GM21576 (cell line): ENCODE measurements around the gene VSIR.

Experiments used
- ATAC-seq: cut with Tn5 transposase; IDR thresholded peaks from one replicate; pipeline ENCODE4 v1.9.1; 2021; ENCODE audit warnings: mild to moderate bottlenecking, moderate library complexity; ENCODE audit not compliant: unreplicated experiment

Gene VSIR

DNA sequence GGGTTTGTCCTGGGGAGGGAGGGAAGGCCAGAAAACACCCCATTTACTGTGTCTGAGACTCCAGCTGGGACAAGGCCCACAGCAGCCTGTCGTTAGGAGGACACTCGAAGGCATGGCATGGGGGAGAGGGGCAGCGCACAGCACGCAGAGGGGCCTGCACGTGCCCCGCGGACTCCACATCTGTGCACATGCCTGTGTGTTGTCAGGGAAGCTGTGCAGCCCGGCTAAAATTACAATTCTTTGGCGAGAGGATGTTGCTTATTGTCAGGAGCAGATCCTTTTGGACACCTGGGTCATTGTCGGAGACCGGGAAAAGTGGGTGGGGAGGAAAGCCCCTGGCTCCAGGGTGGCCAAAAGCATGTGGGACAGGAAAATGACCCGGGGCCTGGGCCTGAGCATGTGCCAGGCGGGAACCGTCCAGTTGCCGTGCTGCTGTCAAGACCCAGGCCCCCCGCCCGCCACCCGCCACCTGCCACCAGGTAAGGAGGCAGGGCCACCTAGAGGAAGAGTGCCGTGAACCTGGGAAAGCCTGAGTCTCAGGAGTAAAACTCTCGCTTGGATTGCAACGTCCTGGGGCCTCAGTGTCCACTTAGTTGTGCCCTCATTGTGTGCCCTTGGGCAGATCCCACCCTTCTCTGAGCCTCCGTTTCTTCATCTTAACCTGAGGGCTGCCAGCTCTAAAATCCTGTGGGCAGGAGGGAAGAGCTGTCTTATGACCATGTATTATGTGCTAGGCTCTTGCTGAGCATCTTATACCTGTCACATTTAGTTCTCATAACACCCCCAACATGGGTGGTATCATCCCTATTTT lies 7.2 kb downstream of the VSIR start:
- ATAC-seq, result no peak

DNA sequence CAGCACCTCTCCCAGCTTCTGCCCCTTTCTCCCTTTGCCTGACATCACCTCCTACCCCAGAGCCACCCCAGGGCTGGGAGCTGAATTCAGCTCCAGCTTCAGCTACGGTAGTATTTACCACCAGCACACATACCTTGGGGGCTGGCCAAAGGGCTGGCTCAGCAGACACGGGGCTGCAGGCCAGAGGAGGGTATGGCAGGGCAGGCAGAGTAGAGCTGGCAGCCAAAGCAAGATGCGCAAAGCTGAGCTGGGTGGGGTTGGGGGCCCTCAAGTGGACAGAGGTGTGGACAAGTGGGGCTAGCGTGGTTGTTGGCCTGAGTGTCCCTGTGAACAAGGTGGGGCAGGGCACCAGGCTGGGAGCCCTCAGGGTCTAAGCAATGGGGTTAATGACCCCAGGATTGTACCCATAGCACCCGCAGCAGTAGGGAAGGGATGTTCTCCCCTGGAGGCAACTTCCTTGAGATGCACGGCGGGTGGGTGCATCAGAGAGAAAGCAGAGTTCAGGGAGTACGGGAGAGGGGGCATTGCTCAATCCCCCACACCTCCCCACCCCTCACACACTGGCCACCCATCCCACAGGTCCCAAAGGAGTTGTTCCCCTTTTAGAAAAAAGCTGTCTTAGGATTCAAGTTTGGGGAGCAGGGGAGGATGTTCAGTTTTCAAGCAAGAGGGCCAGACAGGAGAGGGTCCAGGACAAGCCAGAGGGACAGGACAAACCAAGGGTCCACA lies 8.0 kb downstream of the VSIR start:
- no peak for ATAC-seq

DNA sequence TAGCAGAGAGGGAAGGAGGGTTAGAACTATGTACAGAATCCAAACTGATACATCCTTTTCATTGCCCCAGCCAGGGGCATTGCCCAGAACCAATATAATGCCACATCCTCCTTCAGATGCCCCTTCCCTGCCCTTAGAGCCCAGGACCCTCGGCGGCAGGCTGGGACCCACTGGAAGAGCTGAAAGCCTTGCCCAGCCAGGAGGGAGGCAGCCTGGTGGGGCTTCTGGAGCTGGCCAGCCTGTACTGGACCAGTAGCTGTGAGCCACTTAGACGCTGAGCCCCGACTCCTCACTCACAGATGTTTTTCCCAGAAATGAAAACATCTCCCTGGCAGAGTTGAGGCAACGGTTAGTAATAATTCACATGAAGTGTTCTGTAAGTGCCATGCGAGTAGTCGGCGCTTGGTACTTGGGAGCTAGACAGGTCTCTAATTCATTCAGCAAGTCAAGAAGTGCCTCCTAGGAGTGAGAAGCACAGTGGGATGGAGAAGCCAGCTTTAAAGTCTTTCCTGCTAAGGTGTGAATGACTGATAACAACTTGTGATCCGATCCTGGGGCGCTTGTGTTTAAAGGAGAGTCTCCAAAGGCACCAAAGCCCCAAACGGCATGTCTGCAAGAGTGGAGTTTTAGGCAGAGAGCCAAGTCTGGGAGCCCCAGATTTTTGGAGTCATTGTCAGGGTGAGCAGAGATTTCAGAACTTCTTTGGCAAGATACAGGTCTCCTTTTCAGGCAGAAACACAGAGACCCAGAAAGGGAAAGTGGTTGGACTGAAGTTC lies 9.8 kb downstream of the VSIR start:
- ATAC-seq, result no peak

DNA sequence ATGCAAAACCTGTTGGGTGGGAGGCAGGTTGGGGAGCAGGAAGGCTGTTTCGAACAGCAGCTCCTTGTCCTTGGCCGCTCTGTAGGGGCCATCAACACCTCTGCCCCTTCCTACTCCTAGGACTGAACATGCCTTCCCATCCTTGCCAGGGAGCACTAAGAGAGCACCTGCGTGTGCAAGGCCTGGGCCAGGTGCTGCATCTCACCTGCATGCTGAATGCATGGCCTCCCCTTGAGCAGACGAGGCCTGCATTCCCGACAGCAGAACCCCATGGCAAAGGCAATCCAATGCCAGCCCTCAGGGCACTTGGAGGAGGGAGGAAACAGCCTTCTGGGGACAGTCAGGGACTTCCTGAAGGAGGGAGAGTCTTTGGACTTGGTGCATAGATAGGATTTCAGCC lies 11.0 kb downstream of the VSIR start:
- ATAC-seq, result no peak

DNA sequence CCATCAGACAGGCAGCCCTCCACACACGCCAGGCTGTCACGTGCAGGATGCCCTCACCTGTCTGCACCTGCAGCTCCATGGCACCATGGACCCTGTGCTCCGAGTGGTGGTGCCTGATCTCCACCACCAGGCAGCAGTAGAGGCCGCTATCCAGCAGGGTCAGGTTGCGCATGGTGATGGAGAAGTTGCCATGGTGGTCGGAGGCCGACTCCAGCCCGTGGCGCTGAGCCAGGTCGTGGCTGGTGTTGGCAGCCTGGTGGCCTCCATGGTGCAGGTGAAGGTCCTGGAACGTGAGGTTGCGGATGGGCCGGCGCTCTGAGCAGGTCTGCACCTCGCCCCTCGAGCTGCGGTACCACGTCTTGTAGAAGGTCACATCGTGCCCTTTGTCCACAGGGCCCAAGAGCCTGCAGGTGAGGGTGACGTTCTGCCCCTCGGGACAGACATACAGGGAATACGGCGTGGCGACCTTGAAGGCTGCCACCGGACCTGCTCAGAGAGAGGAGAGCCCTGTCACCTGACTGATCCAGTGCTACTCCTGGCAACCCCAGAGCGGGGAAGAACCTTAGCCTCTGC lies 11.7 kb downstream of the VSIR start:
- no peak for ATAC-seq

DNA sequence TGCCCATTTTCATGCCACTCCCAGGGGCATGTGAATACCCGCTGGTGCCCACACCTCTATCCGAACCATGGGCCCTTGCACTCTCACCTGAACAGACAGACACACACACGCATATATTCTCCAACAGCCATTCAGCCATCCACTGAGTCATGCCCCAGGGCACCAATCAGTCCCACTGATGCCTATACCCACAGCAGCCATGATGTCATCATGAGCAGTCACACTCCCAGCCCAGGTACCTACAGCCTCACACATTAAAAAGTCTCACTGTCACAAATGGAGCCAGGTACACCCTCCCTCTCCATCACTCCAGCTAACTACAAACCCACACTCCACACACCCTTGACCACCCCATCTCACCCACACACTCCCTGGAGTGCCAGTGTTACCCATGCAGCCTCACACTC lies 12.2 kb downstream of the VSIR start:
- ATAC-seq, result no peak

DNA sequence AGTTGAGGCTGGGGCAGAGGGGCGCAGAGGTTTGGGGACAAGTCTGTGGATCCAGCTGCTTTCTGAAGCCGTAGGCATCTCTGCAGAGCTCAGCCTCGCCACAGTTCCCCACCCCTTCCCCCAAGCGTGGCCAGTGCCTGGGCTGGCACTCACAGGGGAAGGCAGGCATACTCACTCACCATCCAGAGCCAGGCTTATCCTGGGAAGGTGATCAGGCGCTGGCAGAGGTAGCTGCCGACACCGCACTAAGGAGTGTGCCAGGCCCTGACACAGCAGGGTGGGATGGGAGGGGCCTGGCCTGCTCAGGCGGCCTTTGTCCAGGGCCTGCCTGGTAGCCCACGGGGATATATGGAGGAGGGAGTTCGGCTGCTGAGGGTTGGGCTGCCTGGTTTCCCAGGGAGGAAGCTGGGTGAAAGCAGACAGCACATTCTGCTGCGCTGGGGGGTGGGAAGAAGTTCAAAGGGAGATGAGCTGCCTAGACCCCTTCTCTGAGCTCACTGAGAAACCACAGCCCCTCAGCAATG lies 15.9 kb downstream of the VSIR start:
- no peak for ATAC-seq

DNA sequence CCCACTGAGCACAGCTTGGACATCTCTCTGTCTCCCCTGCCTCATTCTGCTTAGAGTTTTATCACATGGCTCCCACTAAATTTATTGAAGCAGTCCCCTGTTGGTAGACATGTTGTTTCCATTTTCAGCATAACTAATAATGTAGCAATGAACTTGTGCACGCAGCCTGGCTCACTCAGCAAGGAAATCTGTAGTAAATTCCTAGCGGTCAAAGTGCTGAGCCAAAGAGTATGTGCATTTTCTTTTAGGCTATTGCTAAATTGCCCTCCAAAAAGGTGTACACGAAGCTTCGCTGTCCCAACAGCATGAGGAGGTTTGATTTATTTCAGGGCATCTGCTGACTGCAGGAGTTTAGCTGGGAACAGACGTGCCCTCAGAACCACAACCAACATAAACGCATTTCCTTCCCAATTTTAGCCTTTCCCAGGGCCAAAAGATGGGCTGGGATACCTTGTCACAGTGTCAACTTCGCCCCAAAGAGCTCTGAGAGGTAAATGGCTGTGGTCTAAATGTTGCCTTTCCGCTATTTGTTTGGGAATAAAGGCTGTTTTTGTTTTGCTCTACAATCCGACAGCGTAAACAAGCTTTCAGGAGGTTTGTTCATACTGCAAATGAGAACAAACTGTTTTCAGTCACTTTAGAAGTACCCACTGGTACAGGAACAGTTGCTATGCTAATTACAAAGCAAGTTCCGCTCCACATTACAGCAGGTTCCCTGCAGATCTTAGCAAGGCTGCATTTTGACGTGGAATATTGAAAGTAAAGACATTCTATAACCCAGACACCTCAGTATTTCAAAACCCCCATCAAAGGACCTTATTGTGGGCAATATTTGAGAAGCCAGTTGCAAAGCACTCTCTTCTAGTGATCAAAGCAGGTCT lies 16.8 kb downstream of the VSIR start:
- ATAC-seq, result no peak

DNA sequence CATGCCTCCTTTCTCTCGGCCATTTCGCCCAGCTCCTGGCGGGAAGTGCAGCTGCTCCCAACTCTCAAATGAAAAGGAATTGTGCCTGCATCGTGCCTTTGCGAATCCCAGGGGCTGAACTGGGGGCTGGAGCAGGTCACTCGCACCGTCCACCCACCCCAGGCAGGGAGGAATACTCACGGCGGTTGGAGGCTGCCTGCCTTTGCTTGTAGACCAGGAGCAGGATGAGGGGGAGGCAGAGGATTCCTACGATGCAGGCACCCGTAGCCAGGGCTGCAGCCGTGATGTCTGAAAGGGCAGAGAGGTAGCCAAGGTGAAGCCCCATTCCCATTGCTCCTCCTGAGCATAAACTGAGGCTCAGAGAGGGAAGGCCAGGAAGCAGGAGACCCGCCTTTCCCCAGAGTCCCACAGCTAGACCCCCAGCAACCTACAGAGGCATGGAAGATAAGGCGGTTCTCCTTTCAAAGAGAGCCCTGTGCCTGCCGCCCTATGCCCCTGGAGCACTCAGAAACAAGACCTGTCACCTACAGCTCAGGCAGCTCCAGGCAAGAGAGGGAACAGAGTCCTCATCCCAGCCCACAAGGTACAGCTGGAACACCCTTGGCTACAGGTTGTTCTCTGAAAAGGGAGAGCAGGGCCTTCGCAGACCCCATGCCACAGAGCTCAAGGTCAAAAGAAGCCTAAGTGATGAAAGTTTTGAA lies 18.0 kb downstream of the VSIR start:
- no peak for ATAC-seq

DNA sequence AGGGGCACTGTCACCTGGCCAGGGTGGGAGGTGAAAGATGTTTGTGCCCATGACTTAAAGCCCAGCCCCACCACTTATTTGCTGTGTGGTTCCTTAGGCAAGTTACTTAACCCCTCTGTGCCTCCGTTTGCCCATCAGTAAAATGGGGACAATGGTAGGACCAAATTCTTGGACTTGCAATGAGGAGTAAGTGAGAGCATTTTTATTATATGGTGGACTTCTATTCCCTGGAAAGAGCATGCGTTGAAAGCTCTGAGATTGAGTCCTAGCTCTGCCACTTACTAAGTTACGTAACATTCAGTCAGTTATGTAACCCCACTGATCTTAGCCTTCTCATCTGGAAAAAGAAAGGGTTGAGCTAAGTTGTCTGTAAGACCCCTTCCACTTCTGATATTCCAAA lies 18.8 kb downstream of the VSIR start:
- ATAC-seq, result no peak

DNA sequence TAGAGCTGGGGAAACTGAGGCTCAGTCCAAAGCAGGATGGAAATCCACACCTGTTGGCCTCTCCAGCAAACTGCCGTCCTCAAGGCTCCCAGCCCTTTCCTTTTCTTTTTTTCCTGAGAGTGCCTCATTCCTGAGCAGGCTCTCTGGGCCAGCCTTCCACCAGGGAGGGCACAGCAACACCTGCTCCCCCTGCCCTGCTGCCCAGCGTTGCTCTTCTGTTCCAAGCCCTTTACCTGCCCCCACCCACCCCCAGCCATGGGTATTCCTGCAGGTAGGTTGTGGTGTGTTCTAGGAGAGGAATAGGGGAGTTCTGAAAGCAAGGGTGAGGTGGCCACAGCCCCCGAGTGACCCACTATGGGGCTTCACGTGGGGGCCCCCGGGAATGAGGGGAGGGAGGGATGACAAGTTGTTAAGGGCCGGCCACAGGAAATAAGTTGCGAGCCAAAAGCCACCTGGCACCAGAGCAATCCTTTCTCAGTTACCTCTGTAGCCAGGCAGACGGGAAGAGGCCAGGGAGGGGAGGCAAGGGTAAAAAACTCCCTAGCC lies 19.3 kb downstream of the VSIR start:
- ATAC-seq, result no peak

DNA sequence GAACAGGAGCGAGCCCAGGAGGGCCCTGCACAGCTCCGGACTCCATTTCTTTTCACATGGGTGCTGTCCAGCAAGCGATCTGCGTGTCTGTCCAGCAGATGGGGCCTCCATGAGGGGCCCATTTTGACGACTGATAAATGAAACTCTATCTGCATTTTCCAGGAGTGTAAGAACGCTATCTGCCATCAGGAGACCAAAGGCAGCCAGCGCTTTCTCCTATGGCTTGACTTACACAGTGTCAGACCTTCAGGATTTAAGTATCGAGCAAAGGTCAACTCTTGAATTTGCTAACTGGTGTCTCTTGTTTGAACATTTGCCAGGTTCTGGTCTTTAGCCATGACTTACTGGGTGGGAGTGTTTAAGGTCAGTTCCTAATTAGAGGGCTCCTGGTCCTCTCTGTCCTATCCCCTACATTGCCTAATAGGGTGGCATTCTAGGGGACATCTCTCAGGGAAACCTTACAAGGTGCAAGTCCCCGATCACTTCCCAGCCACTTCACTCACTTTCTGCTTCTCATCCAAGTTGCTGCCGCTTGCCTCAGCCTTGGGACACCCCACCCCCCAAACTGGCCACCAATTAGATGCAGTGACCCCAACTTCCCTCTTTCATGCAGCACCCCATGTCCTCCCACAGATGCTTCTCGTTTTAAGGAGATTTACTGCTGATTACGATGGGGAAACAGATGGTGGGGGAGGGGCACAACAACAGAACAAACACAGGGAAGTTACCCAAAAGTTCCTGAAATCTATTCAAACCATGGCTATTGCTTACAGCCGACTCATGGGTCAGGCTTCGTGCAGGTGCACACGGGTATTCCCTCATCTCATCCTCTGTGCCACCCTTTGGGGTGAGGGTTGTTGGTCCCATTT lies 20.0 kb downstream of the VSIR start:
- ATAC-seq, result no peak

DNA sequence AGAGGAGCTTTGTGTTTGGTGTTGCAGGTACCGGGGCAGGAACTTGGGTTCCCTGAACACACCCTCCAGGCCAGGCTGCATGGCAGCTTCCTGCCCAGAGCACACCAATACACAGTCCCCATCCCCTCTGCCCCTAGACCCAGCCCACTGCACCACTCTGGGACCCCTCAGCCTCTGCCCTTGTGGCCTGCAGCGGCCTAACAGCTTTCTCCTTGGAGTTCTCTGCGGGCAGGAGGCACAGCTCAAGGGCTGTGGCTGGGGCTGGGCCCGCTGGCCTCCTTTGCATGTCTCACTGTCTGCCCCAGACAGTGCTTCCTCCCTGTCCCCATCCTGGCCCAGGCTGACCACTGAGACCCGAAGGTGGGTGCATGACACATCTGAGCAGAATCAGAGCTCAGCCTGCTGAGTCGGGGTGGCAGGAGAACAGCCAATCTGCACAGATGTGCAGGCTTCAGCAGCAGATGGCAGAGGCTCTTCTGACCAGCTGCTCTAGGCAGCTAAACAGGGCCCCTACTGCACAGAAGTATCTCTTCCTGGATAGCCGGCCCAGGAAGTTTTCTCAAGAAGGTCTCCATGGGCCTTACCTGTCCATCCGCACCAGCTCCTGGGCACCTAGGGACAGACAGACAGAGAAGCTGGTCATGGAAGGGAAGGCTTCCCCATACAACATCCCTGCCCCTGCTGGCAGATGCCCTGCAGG lies 20.8 kb downstream of the VSIR start:
- ATAC-seq, result no peak

DNA sequence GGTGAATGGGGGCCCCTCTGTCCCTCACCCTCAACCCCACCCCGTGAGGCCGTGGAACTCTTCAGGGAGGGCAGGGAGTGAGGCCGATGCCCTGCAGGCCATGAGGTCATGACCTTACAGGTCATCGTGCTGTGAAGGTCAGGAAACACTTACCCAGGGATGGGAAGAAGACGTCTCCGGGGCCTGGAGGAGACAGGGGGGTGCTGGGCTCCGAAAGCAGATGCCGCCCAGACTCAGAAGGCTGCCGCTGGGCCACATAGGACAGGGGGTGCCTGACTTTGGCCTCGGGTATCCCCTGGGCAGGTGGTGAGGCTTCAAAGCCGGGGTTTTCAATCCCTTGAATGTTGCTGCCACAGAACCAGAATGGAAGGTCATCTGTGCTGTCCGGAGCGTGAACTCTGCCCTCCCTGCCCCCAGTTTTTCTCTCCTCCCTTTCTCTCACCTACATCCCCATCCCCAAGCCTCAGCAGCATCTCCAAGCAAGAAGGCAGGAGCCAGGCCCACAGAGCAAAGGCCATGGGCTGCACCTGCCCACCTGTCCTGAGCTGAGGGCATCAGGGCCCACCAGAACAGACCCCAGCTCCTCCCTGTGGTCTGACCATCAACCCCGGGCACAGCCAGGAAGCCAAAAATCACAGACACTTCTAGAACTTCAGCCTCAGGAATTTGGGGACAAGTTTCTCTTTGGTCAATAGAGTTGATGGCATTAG lies 21.6 kb downstream of the VSIR start:
- no peak for ATAC-seq

DNA sequence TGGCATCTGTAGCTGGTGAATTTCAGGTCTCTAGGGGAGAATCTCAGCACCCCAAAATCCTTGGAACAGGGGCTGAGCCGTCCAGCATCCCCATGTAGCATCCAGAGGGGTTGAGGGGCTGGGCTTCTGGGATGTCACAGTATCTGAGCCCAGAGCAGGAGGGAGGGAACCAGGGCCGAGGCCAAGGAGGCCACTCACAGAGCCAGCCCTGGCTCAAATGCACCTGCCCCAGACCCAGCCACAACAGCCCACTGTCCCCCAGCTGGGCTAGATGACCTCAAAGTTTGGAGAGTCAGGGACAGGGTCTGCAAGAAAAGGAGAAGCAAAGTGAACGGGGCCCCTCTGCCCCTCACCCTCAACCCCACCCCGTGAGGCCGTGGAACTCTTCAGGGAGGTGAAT lies 22.3 kb downstream of the VSIR start:
- no peak for ATAC-seq

DNA sequence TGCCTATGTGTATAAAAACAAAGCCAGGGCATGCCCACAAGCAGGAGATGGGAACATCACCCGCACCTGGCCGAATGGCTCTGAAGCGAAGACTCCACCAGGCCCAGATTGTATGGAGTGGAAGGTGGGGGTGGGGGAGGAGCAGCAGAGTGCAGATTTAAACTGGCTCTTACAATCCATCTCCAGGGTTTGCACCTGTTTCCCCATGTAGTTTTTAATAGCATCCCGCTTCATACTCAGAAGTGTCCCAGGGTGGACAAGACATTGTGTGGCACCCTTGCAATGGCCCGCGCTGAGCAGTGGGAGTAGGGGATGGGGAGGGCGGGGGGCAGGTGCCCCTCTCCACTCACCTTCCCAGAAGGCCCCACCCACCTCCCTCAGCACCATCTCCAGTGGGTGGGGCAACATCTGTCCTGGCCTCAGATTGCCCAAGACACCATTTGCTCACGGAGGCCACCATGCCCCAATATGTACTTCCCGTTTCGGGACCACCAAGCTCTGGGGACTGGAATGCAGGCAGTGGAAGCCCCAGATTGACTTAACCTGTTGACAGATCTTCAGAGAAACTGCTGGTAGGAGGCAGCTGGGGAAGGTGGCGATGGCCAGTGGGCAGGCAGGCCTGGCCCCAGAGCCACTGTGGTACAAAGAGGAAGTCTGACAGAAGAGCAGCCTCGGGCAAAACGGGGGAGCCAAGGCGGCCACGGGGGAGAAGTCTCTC lies 23.0 kb downstream of the VSIR start:
- no peak for ATAC-seq
